K562 (cell line): ENCODE results near the gene BLCAP. TPM values are rescaled to one million over a fixed set of nuclear protein-coding genes. Genes with fewer than 3 reads are reported as not detected.

Experiments used
- ATAC-seq: fragments of 200-7000 bp; cut with Tn5 transposase; 3 replicates; pipeline ENCODE4 v1.9.1; 2020; ENCODE audit warnings: moderate library complexity
- BruUV-seq: library from RNA; stranded (reverse); fragments of 400-500 nt; replicated peaks from 2 replicates; lab custom pipeline; 2021; lab: Mats Ljungman, UMichigan
- CTCF ChIA-PET: fragments of 300-600 bp; formaldehyde crosslinking; extraction: SDS; loops from one replicate; lab custom pipeline; 2021; ENCODE audit warnings: low intra/inter-chr PET ratio; lab: Yijun Ruan, JAX
- POLR2A ChIA-PET: fragments of 300-600, 350-650 bp; sonication (Branson Sonifier 250); formaldehyde crosslinking; extraction: SDS; loops from one replicate; lab custom pipeline; 2021; ENCODE audit warnings: antibody characterized with exemption, inconsistent platforms; lab: Yijun Ruan, JAX
- DNase-seq, 4 experiments: peaks; one replicate each; pipeline versions ENCODE4 v3.0.0 to v3.0.0-alpha.2; 2011 to 2018; ENCODE audit warnings: low spot score in 3 of 4, mixed read lengths in 3 of 4; ENCODE audit errors: extremely low read depth in 1 of 4
- FAIRE-seq: peaks from 2 replicates; lab custom pipeline; 2011; peaks lifted over from hg19 to GRCh38; lab: Jason Lieb, UNC
- H2AFZ ChIP-seq: 2 replicates; pipeline ENCODE4 v1.6.0; 2011; ENCODE audit warnings: low read depth, low read length, control low read depth, inconsistent platforms
- H3K27ac ChIP-seq: fragments of 200-600 bp; 3 replicates; pipeline ENCODE4 v1.8.0; 2011; ENCODE audit warnings: low read depth, mild to moderate bottlenecking, control low read depth, inconsistent platforms, low read length, moderate library complexity, mixed read lengths; ENCODE audit errors: extremely low read depth
- H3K27me3 ChIP-seq, 2 experiments: fragments of 300-600 bp in 1 of 2; 2 replicates in 1 of 2; 3 replicates in 1 of 2; pipeline versions ENCODE4 v1.6.0 to v1.8.0; 2011; ENCODE audit warnings: inconsistent platforms in 2 of 2, low read length in 2 of 2, mild to moderate bottlenecking in 1 of 2, mixed read lengths in 1 of 2, moderate library complexity in 1 of 2; ENCODE audit not compliant: control insufficient read depth in 2 of 2, insufficient read depth in 2 of 2
- H3K36me3 ChIP-seq: fragments of 300-600 bp; 3 replicates; pipeline ENCODE4 v1.8.0; 2011; ENCODE audit warnings: mild to moderate bottlenecking, low read length, inconsistent platforms; ENCODE audit not compliant: control insufficient read depth, insufficient read depth
- H3K4me1 ChIP-seq, 2 experiments: fragments of 200-600 bp in 1 of 2; replicated peaks in 1 of 2; 2 replicates in 1 of 2; 3 replicates in 1 of 2; pipeline versions ENCODE4 v1.5.1 to v1.8.0; 2011; ENCODE audit warnings: inconsistent platforms in 2 of 2, low read length in 2 of 2, mild to moderate bottlenecking in 1 of 2, mixed read lengths in 1 of 2, moderate library complexity in 1 of 2; ENCODE audit not compliant: control insufficient read depth in 2 of 2, insufficient read depth in 2 of 2
- H3K4me2 ChIP-seq: 2 replicates; pipeline ENCODE4 v1.6.1; 2011; ENCODE audit warnings: low read length, control low read depth, inconsistent platforms, mixed read lengths; ENCODE audit not compliant: insufficient read depth
- H3K4me3 ChIP-seq: fragments of 200-600 bp; sonication (generic), shearing (Covaris generic); 2 replicates; pipeline ENCODE4 v1.5.1; 2016; ENCODE audit warnings: control low read depth, inconsistent platforms
- H3K79me2 ChIP-seq: fragments of 200-600 bp; 3 replicates; pipeline ENCODE4 v1.8.0; 2011; ENCODE audit warnings: low read length, inconsistent platforms; ENCODE audit not compliant: control insufficient read depth, insufficient read depth
- H3K9ac ChIP-seq, 2 experiments: 2 replicates each; pipeline versions ENCODE4 v1.6.0 to v1.6.1; 2011; ENCODE audit warnings: low read depth in 2 of 2, low read length in 2 of 2, control low read depth in 1 of 2, inconsistent platforms in 1 of 2, mild to moderate bottlenecking in 1 of 2, mixed read lengths in 1 of 2; ENCODE audit not compliant: insufficient read depth in 1 of 2
- H3K9me1 ChIP-seq: one replicate; pipeline ENCODE4 v1.6.0; 2011; ENCODE audit warnings: inconsistent platforms, mild to moderate bottlenecking, low read length, moderate library complexity; ENCODE audit not compliant: control insufficient read depth, insufficient read depth
- H3K9me3 ChIP-seq: replicated peaks from 2 replicates; pipeline ENCODE4 v1.5.1; 2011; ENCODE audit warnings: low read depth, low read length, inconsistent platforms; ENCODE audit not compliant: control insufficient read depth, insufficient read depth
- H4K20me1 ChIP-seq: replicated peaks from 2 replicates; pipeline ENCODE4 v1.6.1; 2011; ENCODE audit warnings: low read length, inconsistent platforms, mixed read lengths; ENCODE audit not compliant: control insufficient read depth, insufficient read depth
- ARID2 ChIP-seq: fragments of 450-650 bp; IDR thresholded peaks from 2 replicates; pipeline ENCODE4 v1.6.1; 2017; ENCODE audit warnings: antibody characterized with exemption, mild to moderate bottlenecking
- CEBPG ChIP-seq, 3 experiments: fragments of 200-800 bp in 1 of 3; sonication (Bioruptor generic) in 1 of 3; sonication (generic) in 1 of 3; formaldehyde crosslinking in 1 of 3; IDR thresholded peaks in 2 of 3; conservative IDR thresholded peaks in 1 of 3; 2 replicates each; pipeline versions ENCODE4 v1.6.1 to v1.8.0; 2016 to 2022; ENCODE audit warnings: missing compliant biosample characterization in 2 of 3, missing genetic modification characterization in 2 of 3, mild to moderate bottlenecking in 1 of 3, missing genetic modification reagents in 1 of 3
- DNMT1 ChIP-seq: fragments of 450-650 bp; IDR thresholded peaks from 2 replicates; pipeline ENCODE4 v1.6.1; 2016; ENCODE audit warnings: antibody characterized with exemption, mild to moderate bottlenecking
- FOSL1 ChIP-seq: fragments of 200-800 bp; sonication (Bioruptor generic); conservative IDR thresholded peaks from 2 replicates; pipeline ENCODE4 v1.6.1; 2016; ENCODE audit warnings: missing genetic modification characterization, missing compliant biosample characterization
- HNRNPLL ChIP-seq: fragments of 200-400 bp; formaldehyde crosslinking; IDR thresholded peaks from 2 replicates; pipeline ENCODE4 v1.6.1; 2017; ENCODE audit warnings: low read length, low read depth, mild to moderate bottlenecking; ENCODE audit not compliant: poor library complexity, severe bottlenecking
- HOXB6 ChIP-seq: fragments of 250-450 bp; sonication (Bioruptor Pico); IDR thresholded peaks from 2 replicates; pipeline ENCODE4 v1.5.1; 2022; ENCODE audit warnings: mild to moderate bottlenecking, borderline replicate concordance
- JUND ChIP-seq, 2 experiments: IDR thresholded peaks; 2 replicates in 1 of 2; 3 replicates in 1 of 2; pipeline ENCODE4 v1.6.1; 2011; ENCODE audit warnings: borderline replicate concordance in 2 of 2, low read depth in 2 of 2, low read length in 2 of 2, improper control_type of control experiment in 1 of 2, missing biosample characterization in 1 of 2, missing genetic modification characterization in 1 of 2, missing genetic modification reagents in 1 of 2
- RBBP5 ChIP-seq: fragments of 200-600 bp; sonication (generic); IDR thresholded peaks from 2 replicates; pipeline ENCODE4 v1.6.1; 2012; ENCODE audit warnings: borderline replicate concordance, mild to moderate bottlenecking, low read length, control low read depth, inconsistent platforms; ENCODE audit not compliant: insufficient read depth, poor library complexity, severe bottlenecking
- SRSF3 ChIP-seq: fragments of 200-400 bp; formaldehyde crosslinking; IDR thresholded peaks from 2 replicates; pipeline ENCODE4 v1.6.1; 2016; ENCODE audit warnings: mild to moderate bottlenecking, low read length, moderate library complexity; ENCODE audit not compliant: insufficient read depth
- ZNF12 ChIP-seq: sonication (generic); formaldehyde crosslinking; IDR thresholded peaks from 2 replicates; pipeline ENCODE4 v1.4.0; 2020; ENCODE audit warnings: mild to moderate bottlenecking, missing genetic modification reagents
- ZNF124 ChIP-seq: sonication (generic); formaldehyde crosslinking; IDR thresholded peaks from 2 replicates; pipeline ENCODE4 v1.8.1; 2022; ENCODE audit warnings: missing genetic modification reagents
- ZNF431 ChIP-seq: sonication (generic); formaldehyde crosslinking; IDR thresholded peaks from 2 replicates; pipeline ENCODE4 v1.8.0; 2022; ENCODE audit warnings: mild to moderate bottlenecking, missing genetic modification reagents
- WGBS: fragments of 100-300 bp; shearing (Covaris generic); methylation state at CpG from one replicate; pipeline ENCODE4 v1.1.6; 2016; ENCODE audit warnings: low coverage, mixed read lengths; ENCODE audit not compliant: insufficient coverage; ENCODE audit errors: missing lambda C conversion rate; 5-methylcytosine and 5-hydroxymethylcytosine counted together
- in situ Hi-C: fragments of 300-500 bp; cut with MboI; formaldehyde crosslinking; loops from 4 replicates; pipeline ENCODE4 v1.15.0; 2018; ENCODE audit warnings: inconsistent platforms, mixed read lengths
- intact Hi-C: fragments of 100-400 bp; cut with micrococcal nuclease; formaldehyde crosslinking; loops from 2 replicates; pipeline ENCODE4 v1.14.2; 2022
- polyA plus RNA-seq, 8 experiments: library from polyadenylated mRNA; depleted of rRNA in 4 of 8; stranded (reverse) in 5 of 8; unstranded in 3 of 8; fragments of >200 nt; fragmentation: Nextera tagmentation in 2 of 8; fragmentation: Illumina TruSeq in 1 of 8; extraction: Ambion mirVana in 2 of 8; extraction: Trizol in 1 of 8; gene quantifications; 2 replicates each; pipeline versions ENCODE4 v1.2.1 to v1.2.3, GENCODE V29; 2011 to 2014; ENCODE audit warnings: inconsistent platforms in 1 of 8, missing spikeins in 1 of 8
- total RNA-seq, 7 experiments: library from RNA; depleted of rRNA in 6 of 7; stranded (reverse); fragments of >200 nt in 6 of 7; fragmentation: Illumina TruSeq in 2 of 7; extraction: Trizol in 2 of 7; gene quantifications; 2 replicates each; pipeline versions ENCODE4 v1.2.1 to v1.2.3, GENCODE V29; 2011 to 2021; ENCODE audit warnings: low replicate concordance in 1 of 7
- TF ChIP-seq, protein P1 (sequence below): fragments of 200-800 bp; sonication (Bioruptor generic); IDR thresholded peaks from 2 replicates; pipeline ENCODE4 v1.6.1; 2017; ENCODE audit warnings: missing genetic modification characterization, missing compliant biosample characterization
- TF ChIP-seq, protein P2 (sequence below): fragments of 450-650 bp; IDR thresholded peaks from 2 replicates; pipeline ENCODE4 v1.6.1; 2014; ENCODE audit warnings: low read depth, mild to moderate bottlenecking, moderate library complexity, borderline replicate concordance
- TF ChIP-seq, protein P3 (sequence below): fragments of 250-450 bp; sonication (Bioruptor Pico); IDR thresholded peaks from 2 replicates; pipeline ENCODE4 v1.5.0; 2021

Gene BLCAP
- total and polyA plus RNA-seq, 9 of the 15 experiments (the other 6 are each of a cell fraction or from before 2014, with no cell fraction given) = 16.9 to 41.5 (median 27.6) TPM

DNA sequence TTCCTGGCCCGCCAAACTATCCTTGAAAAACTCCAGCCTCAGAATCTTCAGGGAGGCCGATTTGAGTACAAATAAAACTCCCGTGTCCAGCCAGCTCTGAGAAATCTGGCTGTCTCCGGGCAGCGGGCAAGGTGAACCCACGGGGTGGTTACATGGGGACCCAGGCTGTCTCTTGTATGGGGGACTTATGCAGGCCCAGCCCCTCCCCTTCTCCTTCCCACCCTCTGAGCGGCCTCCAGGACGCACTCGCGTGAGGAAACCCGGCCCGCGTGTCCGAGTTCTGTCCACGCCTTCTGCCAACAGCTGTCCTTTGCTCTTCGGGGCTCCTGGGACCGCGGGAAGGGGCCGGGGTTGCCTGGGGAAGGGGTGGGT lies 36.3 kb upstream of the BLCAP start:
- Histone ChIP-seq H3K27ac (no peak overlapping the region), H3K4me2 (no peak overlapping the region), H3K27me3 (peaks cover 5 to 26% of the 10 kb centered on the region in 2 experiments; a peak in 3 of 5 replicates), H3K4me1 (peaks cover 10 to 16% of the 10 kb centered on the region in 2 experiments; a peak in 4 of 5 replicates), H4K20me1 (peaks cover 9% of the 10 kb centered on the region; the same call in 1 of the 2 replicates), H3K36me3 (no peaks in the 10 kb centered on the region), H3K9me1 (no peaks in the 10 kb centered on the region), H3K9ac (0 out of 4 replicates have a peak overlapping the region, but pooled peaks of 1 of the 2 experiments have one; percentile 48), H3K9me3 (no peaks in the 10 kb centered on the region), H2AFZ (no peak overlapping the region), H3K79me2 (no peaks in the 10 kb centered on the region), H3K4me3 (no peak overlapping the region)
- in situ Hi-C loops = loop anchor here (10.0 kb wide), 1 partner anchor 331 kb away; no protein-coding TSS in a partner anchor
- no peak for FAIRE-seq
- BruUV-seq = no TSS peak
- no peak for ATAC-seq
- no peak for DNase-seq
- intact Hi-C loops = loop anchor here (2.0 kb wide), 1 partner anchor 429 kb away; no protein-coding TSS in a partner anchor
- 10% methylated on average over 19 of the region's 19 CpGs for WGBS
- no peak for TF ChIP-seq JUND (IDR thresholded peaks at IDR 0.05; ENCODE audit: borderline replicate concordance, low read depth, low read length)
- TF ChIP-seq JUND (tag; IDR thresholded peaks at IDR 0.05; ENCODE audit: borderline replicate concordance, low read depth, low read length) = no peak
- TF ChIP-seq, protein P1, sequence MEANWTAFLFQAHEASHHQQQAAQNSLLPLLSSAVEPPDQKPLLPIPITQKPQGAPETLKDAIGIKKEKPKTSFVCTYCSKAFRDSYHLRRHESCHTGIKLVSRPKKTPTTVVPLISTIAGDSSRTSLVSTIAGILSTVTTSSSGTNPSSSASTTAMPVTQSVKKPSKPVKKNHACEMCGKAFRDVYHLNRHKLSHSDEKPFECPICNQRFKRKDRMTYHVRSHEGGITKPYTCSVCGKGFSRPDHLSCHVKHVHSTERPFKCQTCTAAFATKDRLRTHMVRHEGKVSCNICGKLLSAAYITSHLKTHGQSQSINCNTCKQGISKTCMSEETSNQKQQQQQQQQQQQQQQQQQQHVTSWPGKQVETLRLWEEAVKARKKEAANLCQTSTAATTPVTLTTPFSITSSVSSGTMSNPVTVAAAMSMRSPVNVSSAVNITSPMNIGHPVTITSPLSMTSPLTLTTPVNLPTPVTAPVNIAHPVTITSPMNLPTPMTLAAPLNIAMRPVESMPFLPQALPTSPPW (CRISPR knock-in tag) = no peak
- TF ChIP-seq CEBPG (CRISPR knock-in tag; IDR thresholded peaks at IDR 0.05) = no peak
- TF ChIP-seq CEBPG (tag; conservative IDR thresholded peaks at IDR 0.05 in 1 of 2, IDR thresholded peaks at IDR 0.05 in 1 of 2) = no peak
- TF ChIP-seq HNRNPLL = no peak
- TF ChIP-seq RBBP5 = no peak
- no peak for TF ChIP-seq ZNF124
- no peak for TF ChIP-seq ZNF12 (CRISPR knock-in tag)
- TF ChIP-seq, protein P2, sequence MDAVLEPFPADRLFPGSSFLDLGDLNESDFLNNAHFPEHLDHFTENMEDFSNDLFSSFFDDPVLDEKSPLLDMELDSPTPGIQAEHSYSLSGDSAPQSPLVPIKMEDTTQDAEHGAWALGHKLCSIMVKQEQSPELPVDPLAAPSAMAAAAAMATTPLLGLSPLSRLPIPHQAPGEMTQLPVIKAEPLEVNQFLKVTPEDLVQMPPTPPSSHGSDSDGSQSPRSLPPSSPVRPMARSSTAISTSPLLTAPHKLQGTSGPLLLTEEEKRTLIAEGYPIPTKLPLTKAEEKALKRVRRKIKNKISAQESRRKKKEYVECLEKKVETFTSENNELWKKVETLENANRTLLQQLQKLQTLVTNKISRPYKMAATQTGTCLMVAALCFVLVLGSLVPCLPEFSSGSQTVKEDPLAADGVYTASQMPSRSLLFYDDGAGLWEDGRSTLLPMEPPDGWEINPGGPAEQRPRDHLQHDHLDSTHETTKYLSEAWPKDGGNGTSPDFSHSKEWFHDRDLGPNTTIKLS = no peak
- no peak for TF ChIP-seq DNMT1
- no peak for TF ChIP-seq ARID2
- TF ChIP-seq FOSL1 (tag) = no peak
- TF ChIP-seq ZNF431 (CRISPR knock-in tag) = no peak
- TF ChIP-seq SRSF3 = no peak
- TF ChIP-seq, protein P3, sequence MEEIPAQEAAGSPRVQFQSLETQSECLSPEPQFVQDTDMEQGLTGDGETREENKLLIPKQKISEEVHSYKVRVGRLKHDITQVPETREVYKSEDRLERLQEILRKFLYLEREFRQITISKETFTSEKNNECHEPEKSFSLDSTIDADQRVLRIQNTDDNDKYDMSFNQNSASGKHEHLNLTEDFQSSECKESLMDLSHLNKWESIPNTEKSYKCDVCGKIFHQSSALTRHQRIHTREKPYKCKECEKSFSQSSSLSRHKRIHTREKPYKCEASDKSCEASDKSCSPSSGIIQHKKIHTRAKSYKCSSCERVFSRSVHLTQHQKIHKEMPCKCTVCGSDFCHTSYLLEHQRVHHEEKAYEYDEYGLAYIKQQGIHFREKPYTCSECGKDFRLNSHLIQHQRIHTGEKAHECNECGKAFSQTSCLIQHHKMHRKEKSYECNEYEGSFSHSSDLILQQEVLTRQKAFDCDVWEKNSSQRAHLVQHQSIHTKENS (CRISPR knock-in tag) = no peak
- TF ChIP-seq HOXB6 = no peak
- ChIA-PET POLR2A (interaction anchor here (0.6 kb wide), 1 partner anchor 761 kb away, joined by 7 read pairs; no protein-coding TSS in a partner anchor), CTCF (interaction anchor here (1.2 to 1.7 kb wide), 2 partner anchors 36 to 657 kb away, joined by 4 to 8 read pairs; no protein-coding TSS in a partner anchor)
